Activated T-helper 2 cell treated with anti-CD3 and anti-CD28 coated beads, Interferon-gamma antibody, Interleukin-2, Interleukin-4, amounts not matched to agents 10 μg/mL and 5 μg/mL and 100 μg/mL, durations not matched to agents 14 hours and 24 hours and 36 hours (primary cell): ENCODE measurements around the gene MED20. TPM values are rescaled to one million over a fixed set of nuclear protein-coding genes. Genes with fewer than 3 reads are reported as not detected.

Experiments used
- DNase-seq: peaks from one replicate; pipeline ENCODE4 v3.0.0; 2021; ENCODE audit warnings: low spot score
- H3K27ac Mint-ChIP-seq: one replicate; pipeline ENCODE4 v1.8.0; 2021; ENCODE audit warnings: mixed read lengths
- H3K27me3 Mint-ChIP-seq: one replicate; pipeline ENCODE4 v1.8.0; 2021; ENCODE audit warnings: low read depth, mixed read lengths
- H3K36me3 Mint-ChIP-seq: one replicate; pipeline ENCODE4 v1.8.0; 2021; ENCODE audit warnings: low read depth, mixed read lengths
- H3K4me1 Mint-ChIP-seq: one replicate; pipeline ENCODE4 v1.8.0; 2021; ENCODE audit warnings: low read depth, mixed read lengths
- H3K4me3 Mint-ChIP-seq: one replicate; pipeline ENCODE4 v1.8.0; 2021; ENCODE audit warnings: low read depth, mild to moderate bottlenecking, moderate library complexity, mixed read lengths
- H3K9me3 Mint-ChIP-seq: one replicate; pipeline ENCODE4 v1.8.0; 2021; ENCODE audit warnings: mixed read lengths
- intact Hi-C: fragments of 100-400 bp; cut with micrococcal nuclease; formaldehyde crosslinking; loops from one replicate; pipeline ENCODE4 v1.15.1; 2023
- total RNA-seq: library from RNA; stranded (reverse); gene quantifications from 2 replicates; pipeline ENCODE4 v1.2.3, GENCODE V29; 2022

The MED20 gene
- total RNA-seq, 1 donor from 2014 or later, result 24.3 TPM

GRCh38 chr6:41937861-41938574 is 17.1 kb upstream of the MED20 start:
- H3K36me3 Mint-ChIP-seq, result peaks cover 66% of the 10 kb centered on the region
- peak overlapping the region; percentile 93 for H3K4me3 Mint-ChIP-seq
- H3K9me3 Mint-ChIP-seq, result no peaks in the 10 kb centered on the region
- peak overlapping the region; percentile 80 for H3K27ac Mint-ChIP-seq
- no peaks in the 10 kb centered on the region for H3K27me3 Mint-ChIP-seq
- peak; percentile 45 for DNase-seq
- intact Hi-C loops, result loop anchor here (2.0 kb wide), 3 partner anchors 33 to 91 kb away; partner anchors contain the start of gene USP49
- peaks cover 66% of the 10 kb centered on the region for H3K4me1 Mint-ChIP-seq

GRCh38 chr6:41937472-41937860 is 16.5 kb upstream of the MED20 start:
- no peaks in the 10 kb centered on the region for H3K9me3 Mint-ChIP-seq
- peak overlapping the region; percentile 93 for H3K4me3 Mint-ChIP-seq
- intact Hi-C loops, result loop anchor here (2.0 kb wide), 3 partner anchors 33 to 91 kb away; partner anchors contain the start of gene USP49
- H3K27me3 Mint-ChIP-seq, result no peaks in the 10 kb centered on the region
- peaks cover 72% of the 10 kb centered on the region for H3K36me3 Mint-ChIP-seq
- no peak for DNase-seq
- peak overlapping the region; percentile 66 for H3K27ac Mint-ChIP-seq
- peaks cover 65% of the 10 kb centered on the region for H3K4me1 Mint-ChIP-seq

GRCh38 chr6:41936073-41936837 is 15.3 kb upstream of the MED20 start:
- peak overlapping the region; percentile 83 for H3K27ac Mint-ChIP-seq
- H3K9me3 Mint-ChIP-seq, result no peaks in the 10 kb centered on the region
- peaks cover 84% of the 10 kb centered on the region for H3K36me3 Mint-ChIP-seq
- intact Hi-C loops, result loop anchor here (1.0 to 2.0 kb wide), 8 partner anchors 15 to 150 kb away; partner anchors contain the start of genes BYSL, MED20 and USP49
- H3K4me3 Mint-ChIP-seq, result peak overlapping the region; percentile 86
- DNase-seq, result peak; percentile 89
- H3K27me3 Mint-ChIP-seq, result no peaks in the 10 kb centered on the region
- H3K4me1 Mint-ChIP-seq, result peaks cover 67% of the 10 kb centered on the region

- intact Hi-C loops, result loop anchor here (1.0 to 2.0 kb wide), 8 partner anchors 14 to 149 kb away; partner anchors contain the start of genes BYSL, MED20 and USP49
- H3K27ac Mint-ChIP-seq, result peak overlapping the region; percentile 83
- H3K36me3 Mint-ChIP-seq, result peaks cover 89% of the 10 kb centered on the region
- H3K27me3 Mint-ChIP-seq, result no peaks in the 10 kb centered on the region
- no peaks in the 10 kb centered on the region for H3K9me3 Mint-ChIP-seq
- peak overlapping the region; percentile 86 for H3K4me3 Mint-ChIP-seq
- H3K4me1 Mint-ChIP-seq, result peaks cover 67% of the 10 kb centered on the region
- no peak for DNase-seq
Observed at GRCh38 chr6:41935685-41936072, 14.7 kb upstream of the MED20 start.

GRCh38 chr6:41935193-41935574 is 14.2 kb upstream of the MED20 start:
- H3K9me3 Mint-ChIP-seq, result no peaks in the 10 kb centered on the region
- intact Hi-C loops, result no loop called here
- H3K27ac Mint-ChIP-seq, result peak overlapping the region; percentile 83
- peak overlapping the region; percentile 86 for H3K4me3 Mint-ChIP-seq
- no peaks in the 10 kb centered on the region for H3K27me3 Mint-ChIP-seq
- peaks cover 87% of the 10 kb centered on the region for H3K36me3 Mint-ChIP-seq
- DNase-seq, result no peak
- peaks cover 64% of the 10 kb centered on the region for H3K4me1 Mint-ChIP-seq

GRCh38 chr6:41934278-41935192 is 13.6 kb upstream of the MED20 start:
- no peak for DNase-seq
- H3K9me3 Mint-ChIP-seq, result no peaks in the 10 kb centered on the region
- H3K27ac Mint-ChIP-seq, result peak overlapping the region; percentile 18
- peaks cover 59% of the 10 kb centered on the region for H3K4me1 Mint-ChIP-seq
- H3K27me3 Mint-ChIP-seq, result no peaks in the 10 kb centered on the region
- no peak overlapping the region for H3K4me3 Mint-ChIP-seq
- intact Hi-C loops, result no loop called here
- peaks cover 87% of the 10 kb centered on the region for H3K36me3 Mint-ChIP-seq

- Mint-ChIP-seq H3K27me3 (no peaks in the 10 kb centered on the region), H3K9me3 (no peaks in the 10 kb centered on the region), H3K4me1 (peaks cover 37% of the 10 kb centered on the region), H3K4me3 (no peak overlapping the region), H3K27ac (no peak overlapping the region), H3K36me3 (peaks cover 84% of the 10 kb centered on the region)
- intact Hi-C loops, result no loop called here
- no peak for DNase-seq
Observed at GRCh38 chr6:41932378-41932777, 11.4 kb upstream of the MED20 start.

- H3K9me3 Mint-ChIP-seq, result no peaks in the 10 kb centered on the region
- H3K4me3 Mint-ChIP-seq, result no peak overlapping the region
- no peak for DNase-seq
- peaks cover 82% of the 10 kb centered on the region for H3K36me3 Mint-ChIP-seq
- no peaks in the 10 kb centered on the region for H3K27me3 Mint-ChIP-seq
- intact Hi-C loops, result no loop called here
- peaks cover 32% of the 10 kb centered on the region for H3K4me1 Mint-ChIP-seq
- peak overlapping the region; percentile 13 for H3K27ac Mint-ChIP-seq
Observed at GRCh38 chr6:41931792-41932191, 10.9 kb upstream of the MED20 start.

- intact Hi-C loops, result no loop called here
- H3K9me3 Mint-ChIP-seq, result no peaks in the 10 kb centered on the region
- no peak for DNase-seq
- no peaks in the 10 kb centered on the region for H3K27me3 Mint-ChIP-seq
- H3K27ac Mint-ChIP-seq, result no peak overlapping the region
- H3K4me1 Mint-ChIP-seq, result peaks cover 19% of the 10 kb centered on the region
- H3K36me3 Mint-ChIP-seq, result peaks cover 71% of the 10 kb centered on the region
- H3K4me3 Mint-ChIP-seq, result no peak overlapping the region
Observed at GRCh38 chr6:41929924-41930323, 9.0 kb upstream of the MED20 start.

- Mint-ChIP-seq H3K9me3 (no peaks in the 10 kb centered on the region), H3K27ac (no peak overlapping the region), H3K4me1 (peaks cover 30% of the 10 kb centered on the region), H3K4me3 (no peak overlapping the region), H3K27me3 (no peaks in the 10 kb centered on the region), H3K36me3 (peaks cover 72% of the 10 kb centered on the region)
- DNase-seq, result no peak
- intact Hi-C loops, result no loop called here
Observed at GRCh38 chr6:41927253-41927652, 6.3 kb upstream of the MED20 start.

GRCh38 chr6:41922154-41922553 is 1.2 kb upstream of the MED20 start:
- Mint-ChIP-seq H3K4me3 (peak overlapping the region; percentile 97), H3K27me3 (no peaks in the 10 kb centered on the region), H3K36me3 (peaks cover 32% of the 10 kb centered on the region), H3K4me1 (peaks cover 41% of the 10 kb centered on the region), H3K27ac (peak overlapping the region; percentile 98), H3K9me3 (no peaks in the 10 kb centered on the region)
- DNase-seq, result no peak
- intact Hi-C loops, result loop anchor here (5.0 kb wide), 1 partner anchor 850 kb away; the partner anchor contains the start of genes NFYA and OARD1

GRCh38 chr6:41921712-41921998 is 716 bp upstream of the MED20 start:
- peak overlapping the region; percentile 97 for H3K4me3 Mint-ChIP-seq
- peaks cover 42% of the 10 kb centered on the region for H3K4me1 Mint-ChIP-seq

More at GRCh38 chr6:41921712-41921998, 716 bp upstream of the MED20 start:
- no peaks in the 10 kb centered on the region for H3K27me3 Mint-ChIP-seq
- intact Hi-C loops, result loop anchor here (1.0 to 5.0 kb wide), 8 partner anchors 15 to 849 kb away; partner anchors contain the start of genes CCND3, NFYA, OARD1 and TAF8
- no peaks in the 10 kb centered on the region for H3K9me3 Mint-ChIP-seq
- H3K36me3 Mint-ChIP-seq, result peaks cover 32% of the 10 kb centered on the region
- DNase-seq, result no peak
- H3K27ac Mint-ChIP-seq, result peak overlapping the region; percentile 98
